Right hindlimb (tissue), 1 donor: ENCODE results near the gene HDX.
"Not testable (repeated sequence)": the region's sequence is repeated elsewhere in the genome, so short reads cannot be mapped to it uniquely, and the experiment has no call there.

Experiments used
- DNase-seq: peaks from one replicate; pipeline ENCODE4 v3.0.0-alpha.2; 2018

Gene HDX

DNA sequence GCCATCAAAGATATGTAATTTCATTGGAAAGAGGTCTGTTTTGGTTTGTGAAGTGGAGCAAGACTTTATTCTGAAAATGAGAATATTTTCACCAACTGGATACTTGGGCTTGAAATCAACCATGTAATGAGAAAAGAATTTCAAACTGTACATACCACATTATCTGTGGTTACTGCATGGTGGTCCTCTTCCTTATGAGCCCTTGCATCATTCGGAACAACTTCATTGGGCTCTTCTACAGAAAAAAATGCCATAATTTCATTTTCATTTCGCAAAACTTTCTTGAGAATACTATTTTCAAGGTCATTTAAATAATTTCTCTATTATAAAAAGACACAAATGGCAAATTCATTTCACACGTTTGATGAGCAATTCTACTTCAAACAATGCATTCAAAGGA, 165.6 kb downstream of the HDX start:
- DNase-seq = no peak

DNA sequence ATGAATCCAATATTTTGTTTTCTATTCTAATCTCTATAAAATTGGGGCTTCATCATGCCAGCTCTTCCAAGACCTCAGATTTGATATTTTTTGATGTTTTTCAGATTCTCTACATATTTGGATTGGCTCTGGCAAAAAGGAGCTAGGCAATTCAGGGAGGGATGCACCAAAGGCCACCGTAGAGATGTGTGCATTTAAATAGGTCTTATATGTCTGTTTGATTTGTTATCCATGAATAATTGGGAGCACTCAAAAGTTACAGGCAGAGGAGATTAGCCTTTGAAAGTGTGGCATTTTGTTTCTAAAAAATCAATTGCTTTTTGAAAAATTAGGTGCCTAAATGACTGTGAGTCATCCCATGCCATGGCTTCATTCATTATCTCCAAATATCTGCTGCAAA, 167.1 kb downstream of the HDX start:
- DNase-seq = no peak

DNA sequence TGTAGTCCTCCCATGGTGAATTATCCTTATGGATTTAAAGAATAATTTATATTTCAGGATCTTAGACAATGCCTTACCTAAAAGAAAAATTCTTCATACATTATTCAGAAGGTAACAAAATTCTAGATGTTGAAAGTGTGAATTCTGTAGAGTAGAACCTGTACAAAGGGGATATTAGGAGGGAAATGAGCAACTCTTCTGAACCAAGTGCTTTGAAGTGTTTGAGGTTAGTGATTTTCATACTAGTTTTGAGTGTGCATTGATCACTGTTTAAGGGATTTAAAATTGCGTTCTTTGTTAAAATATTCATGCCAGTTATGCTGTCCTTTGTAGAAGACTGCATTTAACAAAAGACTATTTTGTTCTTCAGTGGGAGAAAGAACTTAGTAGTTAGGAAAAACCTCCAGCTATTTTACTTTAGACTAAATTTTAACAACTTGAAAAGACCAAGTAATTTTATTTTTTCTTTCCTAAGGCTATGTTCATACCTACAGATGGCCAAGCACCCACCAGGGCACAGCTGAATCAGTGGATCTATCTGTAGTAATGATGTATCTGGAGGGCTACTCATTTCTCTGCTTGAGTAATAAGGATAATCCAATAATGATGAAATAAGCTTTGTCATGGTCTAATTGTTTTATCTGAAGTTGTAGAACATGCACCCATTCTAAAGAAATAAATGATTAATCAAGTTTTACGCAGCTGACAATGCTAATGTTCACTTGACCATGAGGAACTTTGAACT, 180.0 kb downstream of the HDX start:
- DNase-seq = no peak

DNA sequence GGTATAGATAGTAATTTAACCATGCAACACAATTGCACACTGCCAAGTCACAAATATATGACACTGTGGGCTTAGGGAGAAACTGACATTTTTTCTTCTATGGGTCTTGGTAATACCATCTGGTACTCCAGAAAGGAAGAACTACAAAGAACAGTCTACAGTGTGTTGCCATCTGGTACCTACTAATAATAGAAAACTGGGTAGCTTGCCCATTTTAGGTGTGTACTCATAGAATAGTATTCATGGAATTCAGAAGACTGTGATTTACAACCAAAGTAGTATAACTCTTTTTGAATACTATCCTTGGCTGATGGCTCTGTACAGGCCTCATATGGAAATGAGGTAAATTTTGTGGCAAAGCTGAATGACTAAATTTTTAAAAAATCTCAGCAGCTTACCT, 181.6 kb downstream of the HDX start:
- DNase-seq = no peak

DNA sequence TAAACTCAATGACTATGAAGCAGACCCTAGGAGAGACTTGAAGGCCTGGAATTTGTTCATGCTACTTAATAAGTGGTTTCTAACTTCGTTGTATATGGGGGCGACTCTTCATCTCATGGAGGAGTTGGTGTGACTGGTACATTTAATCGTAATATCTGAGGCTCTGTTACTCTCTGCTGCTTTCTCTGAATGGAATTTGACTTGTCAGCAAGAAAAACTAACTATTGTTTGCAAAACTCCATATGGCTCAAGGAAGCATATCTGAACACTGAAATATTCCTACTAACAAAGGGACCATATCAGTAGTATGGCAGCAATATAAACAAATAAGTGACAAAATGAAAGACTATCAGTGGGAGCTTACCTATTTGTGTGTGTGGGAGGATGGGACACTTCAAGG, 182.2 kb downstream of the HDX start:
- DNase-seq = no peak

DNA sequence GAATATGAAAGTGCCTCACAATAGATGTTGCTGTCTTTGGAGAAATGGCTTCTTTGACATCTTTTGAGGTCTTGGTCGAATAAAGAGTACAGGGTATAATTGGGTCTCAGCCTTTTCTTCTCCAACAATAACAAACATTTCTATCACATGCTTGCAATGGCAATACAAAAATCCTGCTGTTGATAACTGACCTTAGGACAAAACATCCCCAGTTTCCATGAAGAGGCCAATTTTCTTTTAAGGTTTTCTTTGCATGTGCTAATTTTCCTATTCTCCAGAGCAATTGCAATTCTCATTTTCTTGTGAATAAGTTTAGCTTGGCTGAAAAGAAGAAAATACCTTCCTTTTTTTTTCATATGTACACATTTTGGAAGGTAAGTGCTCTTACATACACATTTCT, 183.6 kb downstream of the HDX start:
- DNase-seq = no peak

DNA sequence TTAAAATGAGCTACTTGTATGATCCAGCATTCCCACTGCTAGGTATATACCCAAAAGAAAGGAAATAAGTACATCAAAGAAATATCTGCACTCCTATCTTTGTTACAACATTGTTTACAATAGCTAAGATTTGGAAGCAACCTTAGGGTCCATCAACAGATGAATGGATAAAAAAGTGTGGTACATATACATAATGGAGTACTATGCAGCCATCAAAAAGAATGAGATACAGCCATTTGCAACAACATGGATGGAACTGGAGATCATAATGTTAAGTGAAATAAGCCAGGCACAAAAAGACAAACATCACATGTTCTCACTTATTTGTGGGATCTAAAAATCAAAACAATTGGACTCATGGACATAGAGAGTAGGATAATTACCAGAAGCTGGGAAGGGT, 186.3 kb downstream of the HDX start:
- not testable (repeated sequence) for DNase-seq
